Right forelimb (tissue), 1 donor: ENCODE data around the gene LKAAEAR1.

Experiments used
- DNase-seq: peaks from one replicate; pipeline ENCODE4 v3.0.0-alpha.2; 2018

The LKAAEAR1 gene

DNA sequence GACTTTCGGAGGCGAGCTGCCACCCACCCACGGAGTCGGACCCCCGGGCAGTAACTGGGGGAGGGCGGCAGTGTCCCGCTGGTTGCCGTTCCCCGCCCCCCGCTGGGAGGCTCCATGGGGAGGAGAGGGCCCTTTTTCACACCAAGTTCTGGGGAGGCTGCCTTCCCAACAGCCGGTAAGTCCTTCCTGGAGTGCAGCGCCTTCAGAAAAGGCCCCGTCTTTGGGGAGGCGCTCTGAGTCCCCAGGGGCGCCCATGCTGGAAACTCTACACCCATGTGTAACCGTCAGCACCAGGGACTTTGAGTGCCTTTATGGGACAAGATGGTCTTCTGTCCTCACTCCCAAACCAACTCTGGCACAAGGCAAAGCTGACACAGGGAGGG is 34.3 kb downstream of the LKAAEAR1 start:
- no peak for DNase-seq

DNA sequence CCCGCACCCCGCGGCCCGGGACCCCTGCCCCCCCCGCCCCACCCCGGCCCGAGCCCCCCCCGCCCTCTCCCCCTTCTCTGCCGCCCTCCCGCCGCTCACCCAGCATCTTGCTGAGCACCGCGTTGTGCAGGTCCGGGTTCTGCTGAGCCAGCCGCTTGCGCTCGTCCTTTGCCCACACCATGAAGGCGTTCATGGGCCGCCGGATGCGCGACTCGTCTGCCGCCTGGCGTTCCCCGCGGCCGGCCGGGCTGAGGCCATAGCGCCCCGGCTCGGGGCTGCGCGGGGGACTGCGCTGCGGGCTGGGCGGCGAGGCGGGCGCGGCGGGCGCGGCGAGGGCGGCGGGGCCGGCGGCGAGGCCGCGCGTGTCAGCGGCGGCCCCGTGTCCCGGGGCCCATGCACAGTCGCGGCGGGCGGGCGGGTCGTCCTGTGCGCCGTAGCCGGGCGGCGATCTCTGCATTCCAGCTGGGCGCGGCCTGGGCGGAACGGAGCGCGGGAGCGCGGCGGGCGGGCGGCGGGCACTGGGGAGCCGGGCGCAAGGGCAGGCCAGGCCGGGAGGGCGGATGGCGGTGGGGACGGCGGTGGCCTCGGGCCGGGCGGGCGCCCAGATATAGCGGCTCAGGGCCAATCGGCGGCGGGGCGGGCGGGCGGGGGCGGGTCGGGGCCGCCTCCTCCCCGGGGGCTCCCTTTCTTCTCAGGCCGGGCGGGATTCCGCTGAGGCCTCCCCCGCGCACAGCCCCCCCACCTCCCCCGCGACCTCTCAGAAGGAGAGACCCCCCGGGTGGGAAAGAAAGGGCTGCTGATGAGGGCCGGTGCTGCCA is 34.9 kb downstream of the LKAAEAR1 start, which contains the start of gene SOX18:
SOX18 (minus strand) TSS at position 580 of the 818 bp plus-strand sequence; CDS start at position 457, 123 bp downstream.
- no peak for DNase-seq

DNA sequence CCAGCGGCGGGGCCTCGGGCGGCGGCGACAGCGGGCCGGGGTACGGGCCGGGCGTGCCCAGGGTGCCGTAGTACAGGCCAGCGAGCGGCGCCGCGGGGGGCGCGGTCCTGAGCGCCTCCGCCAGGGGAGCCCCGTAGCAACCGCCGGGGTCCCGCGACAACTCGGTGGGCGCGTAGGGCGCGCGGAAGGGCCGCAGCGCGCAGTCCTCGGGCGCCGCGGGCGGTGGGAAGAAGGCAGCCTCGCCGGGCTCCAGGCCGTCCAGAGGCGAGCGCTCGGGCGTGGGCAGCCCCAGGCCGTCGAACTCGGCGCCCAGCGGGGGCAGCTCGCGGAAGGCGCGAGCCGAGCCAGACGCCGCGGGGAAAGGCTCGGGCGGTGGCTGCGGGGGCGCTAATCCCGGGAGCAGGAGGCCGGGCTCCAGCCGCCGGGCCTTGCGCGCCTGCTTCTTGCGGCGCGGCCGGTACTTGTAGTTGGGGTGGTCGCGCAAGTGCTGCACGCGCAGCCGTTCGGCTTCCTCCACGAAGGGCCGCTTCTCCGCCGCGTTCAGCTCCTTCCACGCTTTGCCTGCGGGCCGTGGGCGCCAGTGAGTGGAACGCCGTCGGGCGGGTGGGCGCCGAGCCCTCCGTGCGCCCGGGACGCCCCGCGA is 35.7 kb downstream of the LKAAEAR1 start:
- DNase-seq = no peak

DNA sequence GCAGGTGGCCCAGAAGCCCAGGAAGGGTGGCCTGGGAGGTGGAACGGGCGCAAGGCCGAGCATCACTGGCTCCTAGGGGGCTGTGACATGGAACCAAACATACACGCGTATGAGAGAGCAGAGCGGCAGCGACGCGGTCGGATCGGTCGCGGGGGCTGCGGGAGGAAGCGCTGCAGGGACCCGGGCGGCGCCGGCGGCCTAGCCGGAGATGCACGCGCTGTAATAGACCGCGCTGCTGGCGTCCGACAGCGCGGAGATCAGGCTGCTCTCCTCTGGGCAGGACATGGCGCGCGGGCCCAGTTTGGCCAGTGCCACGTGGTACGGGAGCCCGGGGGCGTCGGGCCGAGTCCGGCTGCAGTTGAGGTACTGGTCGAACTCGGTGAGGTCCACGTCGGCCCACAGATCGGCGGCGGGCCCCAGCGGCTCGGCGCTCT is 36.2 kb downstream of the LKAAEAR1 start:
- DNase-seq = no peak

DNA sequence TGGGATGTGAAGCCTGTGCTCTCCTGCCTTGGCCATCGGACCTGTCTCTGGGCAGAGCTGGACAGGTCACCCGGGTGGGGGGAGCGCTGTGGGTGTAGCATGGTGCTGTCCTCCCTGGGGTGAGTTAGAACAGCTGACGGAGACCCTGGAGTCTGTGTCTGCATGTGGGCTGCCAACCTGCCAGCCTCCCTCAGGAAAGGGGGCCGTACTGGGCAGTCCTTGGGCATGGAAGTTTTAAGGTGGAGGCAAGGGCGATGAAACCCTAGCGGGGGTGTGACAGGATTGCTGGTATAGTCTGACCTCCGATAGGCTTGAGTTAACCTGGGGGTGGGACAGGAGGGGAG is 37.2 kb downstream of the LKAAEAR1 start:
- DNase-seq = no peak

DNA sequence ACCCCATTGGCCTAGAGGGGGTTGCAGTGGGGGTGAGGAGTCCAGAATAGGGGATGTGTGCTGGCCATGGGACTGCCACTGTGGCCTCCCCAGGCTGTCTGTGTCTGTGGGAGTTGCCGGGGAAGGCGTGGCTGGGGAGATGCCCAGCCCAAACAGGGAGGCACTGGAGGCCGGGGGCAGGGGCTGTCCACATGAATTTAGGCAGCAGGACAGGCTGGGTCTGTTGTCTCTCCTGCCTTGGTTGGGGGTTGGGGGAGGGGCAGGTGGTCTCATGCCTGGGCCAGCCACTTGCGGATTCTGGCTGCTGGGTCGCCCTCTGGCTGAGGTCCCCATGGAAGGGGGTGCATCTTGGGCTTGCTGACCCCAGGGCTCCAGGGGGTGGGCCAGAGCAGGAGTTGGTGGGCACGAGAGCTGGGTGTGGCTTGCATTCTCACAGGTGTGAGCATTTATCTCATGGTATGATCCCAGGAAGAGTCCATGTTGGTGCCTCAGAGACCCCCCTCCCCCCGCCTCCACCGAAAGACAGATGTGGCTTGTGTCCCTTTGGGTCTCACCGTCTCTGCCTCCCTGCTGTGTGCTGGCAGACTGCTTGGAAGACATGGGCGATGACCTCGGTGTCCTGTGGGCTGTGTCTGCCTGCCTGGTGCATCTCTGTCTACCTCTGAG is 38.7 kb downstream of the LKAAEAR1 start:
- no peak for DNase-seq

DNA sequence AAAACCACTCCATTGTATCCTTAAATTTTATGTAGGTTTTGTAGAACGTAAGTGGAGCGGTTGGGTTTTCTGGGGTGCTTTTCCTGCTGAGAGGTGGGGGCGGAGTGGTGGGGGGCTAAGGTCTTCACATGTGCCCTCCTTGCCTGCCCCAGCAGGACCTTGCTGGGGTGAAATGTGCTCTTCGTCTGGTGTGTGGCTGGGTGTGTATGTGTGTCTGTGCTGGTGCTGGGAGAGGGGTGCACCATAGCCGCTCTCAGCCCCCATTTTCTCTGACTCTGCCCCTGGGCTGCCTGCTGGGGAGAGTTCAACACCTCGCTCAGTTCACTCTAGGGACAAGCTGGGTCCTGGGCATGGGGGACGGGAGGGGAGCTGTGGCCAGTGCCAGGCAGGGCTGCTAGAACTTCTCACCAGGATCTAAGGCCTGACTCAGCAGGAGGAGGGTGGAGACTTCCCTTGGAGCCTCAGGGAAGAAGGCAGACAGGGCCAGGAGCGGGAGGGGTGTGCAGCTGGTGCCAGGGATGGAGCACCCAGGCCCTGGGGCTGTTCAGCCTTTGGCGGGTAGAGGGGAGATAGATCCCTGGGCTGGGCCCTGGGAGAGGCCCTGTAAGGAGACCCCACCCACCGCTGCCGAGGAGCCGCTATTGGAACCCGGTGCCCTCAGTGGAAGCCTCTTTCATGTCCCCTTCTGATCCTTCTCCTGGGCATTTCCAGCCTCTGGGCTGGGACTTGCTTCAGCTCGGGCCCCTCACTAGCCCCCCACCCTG is 39.5 kb downstream of the LKAAEAR1 start:
- no peak for DNase-seq

DNA sequence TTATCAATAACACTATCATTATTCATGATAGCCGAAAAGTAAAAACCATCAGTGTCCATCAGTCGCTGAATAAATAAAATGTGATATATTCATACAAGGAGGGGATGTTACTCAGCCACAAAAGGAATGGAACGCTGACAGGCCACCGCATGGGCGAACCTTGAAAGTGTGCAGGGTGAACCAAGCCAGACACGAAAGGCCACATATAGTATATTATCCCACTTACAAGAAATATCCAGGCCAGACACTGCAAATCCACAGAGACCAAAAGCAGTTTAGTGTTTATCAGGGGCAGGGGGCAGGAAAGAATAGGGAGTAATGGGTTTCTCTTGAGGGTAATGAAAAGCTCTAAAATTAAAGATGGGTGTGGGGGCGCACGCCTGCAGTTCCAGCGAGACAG is 40.4 kb downstream of the LKAAEAR1 start:
- DNase-seq = no peak

DNA sequence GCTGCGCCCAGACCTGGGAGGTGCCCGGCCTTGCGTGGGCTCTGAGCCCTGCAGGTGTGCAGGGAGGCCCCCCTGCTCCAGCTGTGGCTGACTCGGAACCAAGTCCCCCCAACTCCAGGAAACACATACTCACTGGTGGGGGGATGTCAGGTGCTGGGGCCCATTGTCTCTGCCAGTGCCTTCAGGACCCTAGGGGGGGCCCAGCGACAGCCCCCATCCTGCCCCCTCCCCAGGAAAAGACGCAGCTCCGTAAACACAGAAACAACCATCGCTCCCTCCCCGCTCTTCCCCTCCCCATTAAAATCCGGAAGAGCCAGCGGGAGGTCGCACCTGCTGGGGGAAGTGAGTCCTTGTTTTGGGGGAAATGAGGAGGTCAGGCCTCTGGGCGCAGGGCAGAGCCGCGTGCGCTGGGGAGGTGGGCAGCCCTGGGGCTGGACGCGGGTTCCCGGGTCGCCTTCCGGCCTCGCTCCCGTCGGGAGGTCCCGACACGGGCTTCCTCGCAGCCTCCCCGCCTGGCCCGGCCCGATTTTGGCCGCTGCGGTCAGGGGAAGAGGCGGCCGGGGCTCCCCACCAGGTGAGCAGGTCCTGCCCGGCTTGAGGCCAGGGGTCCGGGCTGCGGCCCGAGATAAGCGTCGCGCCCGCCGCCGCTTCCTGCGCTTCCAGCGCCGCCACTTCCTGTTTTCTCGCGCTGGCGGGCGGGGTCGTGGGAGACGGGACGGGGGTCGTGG is 42.0 kb downstream of the LKAAEAR1 start:
- no peak for DNase-seq

DNA sequence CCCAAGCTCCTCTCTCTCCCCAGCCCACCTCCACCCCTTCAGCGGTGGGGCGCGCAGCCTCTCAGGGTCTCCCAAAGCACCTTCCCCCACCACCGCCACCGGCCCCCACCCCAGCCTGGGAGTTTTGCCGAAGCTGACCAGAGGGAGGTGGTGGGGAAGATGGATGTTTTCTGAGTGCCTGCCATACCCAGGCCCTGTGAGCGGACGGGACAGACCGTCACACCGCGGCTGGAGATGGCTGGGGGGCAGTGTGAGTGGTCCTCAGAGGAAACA is 42.5 kb downstream of the LKAAEAR1 start:
- no peak for DNase-seq

DNA sequence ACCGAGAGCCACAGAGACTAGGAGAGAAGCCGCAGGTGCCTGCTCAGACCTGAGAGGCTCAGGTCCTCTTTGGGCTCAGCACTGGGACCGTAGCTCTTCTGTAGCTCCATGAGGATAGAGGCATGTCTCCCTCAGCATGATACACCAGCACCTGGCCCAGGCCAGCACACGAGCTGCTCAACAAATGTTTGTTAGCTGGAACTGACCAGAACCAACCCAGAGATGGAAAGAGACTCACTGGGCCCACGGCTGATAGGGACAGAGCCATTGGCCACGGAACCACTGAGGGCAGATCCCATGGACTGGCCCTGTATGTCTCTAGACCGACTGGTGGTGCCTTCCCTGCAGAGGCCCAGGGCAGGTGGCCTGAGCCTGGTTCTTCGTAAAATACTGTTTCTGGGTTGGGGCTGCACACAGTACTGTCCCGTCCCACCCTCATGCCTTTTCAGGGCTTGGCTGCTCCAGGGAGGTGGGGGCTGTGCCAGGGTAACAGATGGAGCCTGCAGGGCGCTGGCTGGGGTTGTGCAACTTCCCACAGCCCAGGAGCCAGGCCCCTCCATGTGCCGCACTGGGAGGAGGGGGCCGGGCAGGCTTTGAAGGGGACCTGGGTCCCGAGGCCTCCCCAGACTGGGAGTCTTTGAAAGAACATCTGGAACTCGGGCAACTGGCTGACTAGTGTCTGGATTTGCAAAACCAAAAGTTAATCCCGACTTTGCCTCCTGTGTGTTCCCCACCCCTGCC is 43.0 kb downstream of the LKAAEAR1 start:
- DNase-seq = no peak

DNA sequence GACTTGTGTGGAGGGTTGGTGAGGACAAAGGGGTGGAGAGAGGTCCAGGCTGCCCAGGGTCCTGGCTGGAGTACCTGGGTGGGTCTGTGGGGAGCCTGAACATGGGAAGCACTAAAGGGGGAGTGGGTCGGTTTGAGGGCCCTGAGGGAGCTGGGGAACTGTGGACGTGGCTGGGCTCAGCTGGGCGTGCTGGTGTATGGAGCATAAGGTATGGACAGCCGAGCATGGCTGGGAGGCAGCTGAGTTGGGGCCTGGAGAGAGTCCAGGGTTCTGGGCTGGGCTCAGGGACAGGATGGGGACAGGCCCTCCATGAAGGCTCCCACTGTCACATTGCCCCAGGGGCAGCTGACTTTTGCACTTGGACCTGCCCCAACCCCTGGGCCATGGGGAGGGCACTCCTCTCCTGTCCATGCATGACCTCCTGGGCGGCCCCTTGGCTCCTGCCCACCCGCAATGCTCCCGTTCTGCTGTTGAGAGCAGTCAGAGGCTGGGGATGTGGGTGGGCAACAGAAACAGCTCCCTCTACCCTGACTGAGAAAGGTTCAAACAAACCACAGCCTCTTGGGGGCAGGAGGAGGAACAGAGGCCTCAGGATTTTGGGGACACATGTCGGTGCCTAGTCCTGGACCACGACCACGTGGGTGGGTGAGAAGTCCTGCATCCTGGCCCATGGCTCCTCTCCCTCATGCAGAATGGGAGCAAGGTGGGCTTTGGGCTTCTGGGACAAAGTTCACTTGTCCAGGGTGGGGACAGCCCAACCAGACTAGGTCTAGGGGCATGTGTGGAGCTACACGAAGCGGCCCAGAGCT is 43.8 kb downstream of the LKAAEAR1 start:
- DNase-seq = no peak

DNA sequence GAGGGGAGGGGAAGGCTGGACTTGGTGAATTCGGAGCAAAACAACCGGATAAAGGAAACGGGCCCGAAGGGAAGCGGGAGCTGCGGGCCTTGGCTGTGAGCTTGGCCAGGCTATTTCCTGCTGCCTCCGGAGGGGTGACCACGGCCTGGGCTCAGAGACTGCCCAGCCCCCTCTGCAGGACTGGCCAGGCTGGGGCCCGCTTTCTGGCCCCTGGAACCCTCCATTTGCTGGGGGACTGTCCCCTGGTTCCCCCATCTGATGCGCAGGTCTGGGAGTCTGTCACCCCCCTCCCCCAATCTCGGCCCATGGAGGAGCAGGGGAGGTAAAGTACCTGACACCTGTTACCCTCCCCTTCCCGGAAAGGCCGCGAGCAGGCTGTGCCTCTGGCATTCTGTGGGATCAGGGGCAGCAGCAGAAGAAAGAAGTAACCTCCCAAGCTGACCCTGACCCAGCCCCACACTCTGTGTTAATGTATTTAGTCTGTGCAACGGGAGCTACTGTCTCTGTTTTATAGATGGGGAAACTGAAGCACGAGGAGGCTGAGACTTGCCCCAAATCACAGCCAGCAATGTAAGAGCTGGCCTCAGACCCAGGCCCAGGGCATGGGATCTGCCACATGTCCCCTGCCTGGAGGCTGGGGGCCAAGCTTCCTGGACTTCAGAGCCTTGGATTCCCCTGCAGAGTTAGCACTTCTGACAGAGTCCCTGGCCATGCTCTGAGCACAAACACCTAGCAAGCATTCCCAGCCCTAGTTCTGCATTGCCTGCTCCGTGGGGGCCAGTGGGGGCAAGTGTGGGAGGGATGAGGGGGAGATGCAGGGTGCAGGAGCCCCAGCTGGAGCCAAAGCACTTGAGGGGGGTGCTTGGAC is 44.7 kb downstream of the LKAAEAR1 start:
- no peak for DNase-seq

DNA sequence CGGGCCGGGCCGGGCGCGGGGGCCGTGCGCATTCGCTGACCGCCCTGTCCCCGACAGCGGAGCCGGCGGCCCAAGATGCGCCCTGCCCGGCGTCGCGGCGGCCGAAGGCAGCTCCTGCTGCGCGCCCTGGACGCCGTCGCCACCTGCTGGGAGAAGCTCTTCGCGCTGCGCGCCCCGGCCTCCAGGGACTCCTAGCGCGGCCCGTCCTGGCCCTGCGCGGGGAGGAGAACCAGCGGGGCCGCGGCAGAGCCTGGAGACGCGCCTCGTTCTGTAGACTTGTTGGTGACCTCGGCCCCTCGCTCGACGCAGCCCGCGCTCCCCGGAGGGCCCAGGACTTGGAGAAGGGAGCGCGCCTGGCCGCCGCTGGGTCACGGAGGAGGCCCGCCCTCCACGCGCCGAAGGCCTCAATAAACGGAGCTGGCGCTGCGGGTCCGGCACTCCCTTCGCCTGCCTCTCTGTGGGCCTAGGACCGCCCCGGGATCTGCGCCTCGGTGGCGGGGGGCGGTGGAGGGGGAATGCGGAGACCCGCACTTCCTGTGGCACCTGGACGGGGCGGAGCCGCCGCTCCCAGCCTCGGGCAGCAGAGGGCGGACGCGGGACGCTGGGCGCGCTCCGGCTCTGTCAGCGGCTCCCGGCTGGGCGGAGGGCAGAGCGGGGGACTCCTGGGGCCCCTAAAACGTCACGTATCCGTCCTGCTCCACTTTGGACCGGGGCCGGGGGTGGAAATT is 45.5 kb downstream of the LKAAEAR1 start:
- DNase-seq = peak; percentile 81

DNA sequence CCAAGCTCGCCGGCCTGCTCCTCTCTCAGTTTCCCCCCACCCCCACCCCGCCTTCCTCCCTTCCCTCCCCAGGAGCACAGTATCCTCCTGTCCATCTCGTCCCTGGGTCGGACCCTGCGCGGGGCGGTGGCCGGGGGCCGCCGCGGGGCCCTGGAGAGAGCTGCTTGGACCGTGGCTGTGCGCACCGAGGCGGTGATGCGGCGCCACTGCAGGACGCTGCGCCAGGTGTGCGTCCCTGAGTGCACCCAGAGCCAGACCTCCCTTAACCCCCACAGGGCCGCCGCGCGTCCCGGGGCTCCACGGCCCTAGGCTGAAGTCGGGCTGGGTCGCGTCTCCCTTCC is 46.0 kb downstream of the LKAAEAR1 start:
- peak; percentile 45 for DNase-seq

DNA sequence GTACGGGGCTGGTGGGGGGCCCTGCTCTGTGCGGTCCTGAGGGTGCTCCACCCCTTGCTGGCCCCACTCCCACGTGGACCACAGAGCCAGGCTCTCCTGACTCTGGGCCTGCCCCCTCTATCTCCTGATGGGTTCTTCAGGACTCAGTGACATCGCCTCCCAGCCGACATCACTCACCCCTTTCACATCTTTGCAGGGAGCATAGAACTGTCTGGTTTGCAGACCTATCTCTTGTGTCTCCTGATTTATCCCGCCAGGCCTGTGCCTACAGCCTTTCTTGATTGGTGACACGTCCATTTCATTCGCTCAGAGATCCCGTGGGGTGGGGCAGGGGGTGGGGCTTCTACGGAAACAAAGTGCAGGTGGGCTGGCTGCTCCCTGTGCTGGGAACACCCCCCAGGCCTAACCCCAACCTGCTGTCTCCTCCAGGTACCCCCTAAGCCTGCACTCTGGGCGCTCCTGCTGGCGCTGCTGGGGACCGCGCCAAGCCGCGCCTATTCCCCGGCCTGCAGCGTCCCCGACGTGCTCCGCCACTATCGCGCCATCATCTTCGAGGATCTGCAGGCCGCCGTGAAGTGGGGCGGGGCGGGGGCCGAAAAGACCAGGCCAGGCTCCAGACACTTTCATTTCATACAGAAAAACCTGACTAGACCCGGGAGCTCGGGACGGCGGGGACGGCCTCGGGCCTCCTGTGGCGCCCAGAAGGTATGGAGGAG is 46.5 kb downstream of the LKAAEAR1 start:
- DNase-seq = no peak

DNA sequence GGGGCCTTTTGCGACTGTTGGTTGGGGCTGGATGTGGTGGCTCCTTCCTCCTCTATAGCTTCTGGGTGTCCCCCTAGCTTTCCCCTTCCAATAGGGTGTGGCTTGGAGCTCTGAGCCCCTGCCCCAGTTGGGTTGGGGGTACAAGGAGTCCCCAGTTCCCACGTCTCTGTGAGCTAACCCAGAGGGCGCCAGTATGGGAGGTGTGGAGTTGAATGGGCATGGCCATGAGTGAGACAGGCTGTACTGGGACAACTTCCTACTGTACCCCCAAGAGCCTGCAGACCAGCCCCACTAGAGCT is 47.0 kb downstream of the LKAAEAR1 start:
- DNase-seq = no peak

DNA sequence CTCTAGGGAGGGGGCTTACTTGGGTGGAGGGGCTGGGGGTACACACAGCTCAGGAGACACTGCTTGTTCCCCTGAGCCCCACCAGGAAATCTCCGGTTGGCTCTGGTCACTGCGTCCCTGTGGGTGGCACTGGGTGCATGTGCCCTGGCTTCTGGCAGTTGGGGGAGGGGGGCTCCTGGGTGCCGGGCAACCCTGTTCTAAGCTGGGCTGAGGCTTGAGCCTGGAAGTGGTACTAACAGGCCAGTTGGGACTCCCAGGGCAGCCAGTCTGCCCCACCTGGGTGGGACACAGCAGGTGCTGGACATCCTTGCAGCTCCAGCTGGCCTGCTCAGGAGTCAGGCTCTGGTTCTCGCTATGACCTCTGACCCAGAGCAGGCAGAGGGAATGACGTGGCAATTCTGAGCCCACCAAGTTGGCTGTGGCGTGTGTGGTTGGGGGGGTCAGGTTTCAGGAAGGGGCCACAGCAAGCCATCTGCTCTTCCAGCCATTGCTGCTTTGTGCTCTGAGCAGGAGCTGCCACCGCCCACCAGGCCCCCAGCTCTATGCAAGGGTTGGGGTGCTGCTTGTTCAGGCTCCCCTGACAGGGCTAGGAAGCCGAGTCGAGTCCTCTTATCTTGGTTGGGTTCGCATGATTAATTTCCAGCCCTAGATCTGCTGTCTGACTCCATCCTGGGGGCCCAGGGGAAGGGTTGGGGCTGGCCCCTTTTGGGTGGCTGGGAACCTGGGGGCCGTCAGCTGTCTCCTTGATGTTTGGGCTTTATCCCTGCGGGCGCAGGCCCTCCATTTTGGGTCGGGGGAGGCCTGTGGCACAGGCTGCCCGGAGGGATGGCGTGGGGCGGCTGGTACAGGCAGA is 47.6 kb downstream of the LKAAEAR1 start:
- no peak for DNase-seq
